GM12865 (cell line): ENCODE data around the gene VMO1.

Experiments used
- DNase-seq: peaks from one replicate; pipeline ENCODE4 v3.0.0; 2010; ENCODE audit warnings: low read depth
- H3K4me3 ChIP-seq: 2 replicates; pipeline ENCODE4 v1.5.1; 2011; ENCODE audit warnings: mild to moderate bottlenecking, low read depth, low read length, control low read depth
- CTCF ChIP-seq: IDR thresholded peaks from 2 replicates; pipeline ENCODE4 v1.5.1; 2011; ENCODE audit warnings: low read length, control low read depth, low read depth, inconsistent platforms; ENCODE audit not compliant: insufficient read depth; ENCODE audit errors: missing control alignments

Gene VMO1

GRCh38 chr17:4796552-4796920, 10.4 kb upstream of the VMO1 start:
- peak; percentile 40 for DNase-seq
- H3K4me3 ChIP-seq, result peak overlapping the region; percentile 49
- TF ChIP-seq CTCF, result no peak

GRCh38 chr17:4795168-4795567, 9.0 kb upstream of the VMO1 start:
- no peak for TF ChIP-seq CTCF
- no peak for DNase-seq
- H3K4me3 ChIP-seq, result no peak overlapping the region

- no peak for TF ChIP-seq CTCF
- H3K4me3 ChIP-seq, result peak overlapping the region; percentile 73
- DNase-seq, result no peak
These were observed 4.5 kb upstream of the VMO1 start for GRCh38 chr17:4790705-4791088.

GRCh38 chr17:4789951-4790704, 4.0 kb upstream of the VMO1 start:
- peak; percentile 84 for TF ChIP-seq CTCF
- peak; percentile 92 for DNase-seq
- peak overlapping the region; percentile 73 for H3K4me3 ChIP-seq

GRCh38 chr17:4789701-4789950, 3.5 kb upstream of the VMO1 start:
- H3K4me3 ChIP-seq, result peak overlapping the region; percentile 73
- no peak for TF ChIP-seq CTCF
- no peak for DNase-seq

GRCh38 chr17:4788807-4789700, 2.9 kb upstream of the VMO1 start, which contains the start of gene GLTPD2:
Gene GLTPD2 (plus strand): TSS chr17:4788964. CDS start chr17:4789012, 48 bp downstream.
- no peak for TF ChIP-seq CTCF
- DNase-seq, result no peak
- H3K4me3 ChIP-seq, result peak within 1 kb of the TSS; percentile 73
